HepG2 (cell line): Measurements from ENCODE around the gene TAS1R1. TPM values are rescaled to one million over a fixed set of nuclear protein-coding genes. Genes with fewer than 3 reads are reported as not detected.
A peak's percentile ranks its signal among the peaks of the same experiment; 100 is the strongest.

Experiments
- ARID2 ChIP-seq: sonication (generic); formaldehyde crosslinking; IDR thresholded peaks from 2 replicates; pipeline ENCODE4 v1.8.1; 2022; ENCODE audit warnings: mild to moderate bottlenecking, missing genetic modification reagents, borderline replicate concordance
- EP300 ChIP-seq, 3 experiments: sonication (generic) in 1 of 3; formaldehyde crosslinking in 1 of 3; IDR thresholded peaks; 2 replicates each; pipeline versions ENCODE4 v1.5.1 to v1.6.1; 2011 to 2020; ENCODE audit warnings: low read depth in 2 of 3, low read length in 2 of 3, borderline replicate concordance in 1 of 3, improper control_type of control experiment in 1 of 3, mild to moderate bottlenecking in 1 of 3, missing genetic modification reagents in 1 of 3, moderate library complexity in 1 of 3
- HOXA3 ChIP-seq: sonication (generic); formaldehyde crosslinking; IDR thresholded peaks from 2 replicates; pipeline ENCODE4 v1.5.0; 2020; ENCODE audit warnings: missing genetic modification reagents
- KDM3A ChIP-seq: IDR thresholded peaks from 2 replicates; pipeline ENCODE4 v1.6.1; 2018; ENCODE audit warnings: low read depth, missing compliant biosample characterization
- NR1H2 ChIP-seq: sonication (generic); formaldehyde crosslinking; IDR thresholded peaks from 2 replicates; pipeline ENCODE4 v1.8.1; 2022; ENCODE audit warnings: low read depth, missing genetic modification reagents, borderline replicate concordance
- PRMT3 ChIP-seq: sonication (generic); formaldehyde crosslinking; IDR thresholded peaks from 2 replicates; pipeline ENCODE4 v1.8.1; 2022; ENCODE audit warnings: low read depth, mild to moderate bottlenecking, moderate library complexity, missing genetic modification reagents, borderline replicate concordance
- SIX4 ChIP-seq: sonication (generic); formaldehyde crosslinking; IDR thresholded peaks from 2 replicates; pipeline ENCODE4 v1.4.0; 2020; ENCODE audit warnings: missing genetic modification reagents
- SMYD3 ChIP-seq: sonication (generic); formaldehyde crosslinking; IDR thresholded peaks from 2 replicates; pipeline ENCODE4 v1.8.1; 2023; ENCODE audit warnings: mild to moderate bottlenecking, missing genetic modification reagents
- SP5 ChIP-seq: IDR thresholded peaks from 2 replicates; pipeline ENCODE4 v1.6.1; 2016; ENCODE audit warnings: low read depth, borderline replicate concordance
- ZBTB3 ChIP-seq: sonication (generic); formaldehyde crosslinking; IDR thresholded peaks from 2 replicates; pipeline ENCODE4 v1.4.0; 2020; ENCODE audit warnings: low read depth, mild to moderate bottlenecking, moderate library complexity, missing genetic modification reagents, borderline replicate concordance
- ZBTB38 ChIP-seq: sonication (generic); formaldehyde crosslinking; IDR thresholded peaks from 2 replicates; pipeline ENCODE4 v1.5.1; 2020; ENCODE audit warnings: mild to moderate bottlenecking, missing genetic modification reagents
- polyA plus RNA-seq, 8 experiments: library from polyadenylated mRNA; depleted of rRNA in 3 of 8; stranded (reverse) in 7 of 8; unstranded in 1 of 8; fragments of >200 nt; fragmentation: Illumina TruSeq in 4 of 8; extraction: Trizol in 4 of 8; gene quantifications; 2 replicates each; pipeline versions ENCODE4 v1.2.1 to v1.2.3, GENCODE V29; 2011 to 2016; ENCODE audit warnings: low read depth in 4 of 8, missing spikeins in 1 of 8, mixed read lengths in 1 of 8; ENCODE audit not compliant: insufficient read depth in 1 of 8
- total RNA-seq, 5 experiments: library from RNA; depleted of rRNA; stranded (reverse); fragments of >200 nt; fragmentation: Illumina TruSeq; extraction: Trizol; gene quantifications; 2 replicates each; pipeline ENCODE4 v1.2.3, GENCODE V29; 2016; ENCODE audit warnings: low read depth in 1 of 5
- TF ChIP-seq, protein P1 (sequence below): IDR thresholded peaks from 2 replicates; pipeline ENCODE4 v1.6.1; 2012; ENCODE audit warnings: inconsistent platforms
- TF ChIP-seq, protein P2 (sequence below): sonication (generic); formaldehyde crosslinking; IDR thresholded peaks from 2 replicates; pipeline ENCODE4 v1.4.0; 2020; ENCODE audit warnings: missing genetic modification reagents
- TF ChIP-seq, protein P3 (sequence below): IDR thresholded peaks from 2 replicates; pipeline ENCODE4 v1.6.1; 2016; ENCODE audit warnings: missing genetic modification reagents, missing compliant biosample characterization
- TF ChIP-seq, protein P4 (sequence below): sonication (generic); formaldehyde crosslinking; IDR thresholded peaks from 2 replicates; pipeline ENCODE4 v1.4.0; 2020; ENCODE audit warnings: missing genetic modification reagents, borderline replicate concordance
- TF ChIP-seq, protein P5 (sequence below): sonication (generic); formaldehyde crosslinking; conservative IDR thresholded peaks from 2 replicates; pipeline ENCODE4 v1.8.0; 2022; ENCODE audit warnings: mild to moderate bottlenecking, moderate library complexity, missing genetic modification reagents
- TF ChIP-seq, protein P6 (sequence below): sonication (generic); formaldehyde crosslinking; IDR thresholded peaks from 2 replicates; pipeline ENCODE4 v1.4.0; 2020; ENCODE audit warnings: missing genetic modification reagents

TAS1R1 gene
- total and polyA plus RNA-seq, 2 of the 13 experiments (the other 11 are each of a cell fraction or from before 2014, with no cell fraction given): 1.4 to 1.6 TPM

DNA sequence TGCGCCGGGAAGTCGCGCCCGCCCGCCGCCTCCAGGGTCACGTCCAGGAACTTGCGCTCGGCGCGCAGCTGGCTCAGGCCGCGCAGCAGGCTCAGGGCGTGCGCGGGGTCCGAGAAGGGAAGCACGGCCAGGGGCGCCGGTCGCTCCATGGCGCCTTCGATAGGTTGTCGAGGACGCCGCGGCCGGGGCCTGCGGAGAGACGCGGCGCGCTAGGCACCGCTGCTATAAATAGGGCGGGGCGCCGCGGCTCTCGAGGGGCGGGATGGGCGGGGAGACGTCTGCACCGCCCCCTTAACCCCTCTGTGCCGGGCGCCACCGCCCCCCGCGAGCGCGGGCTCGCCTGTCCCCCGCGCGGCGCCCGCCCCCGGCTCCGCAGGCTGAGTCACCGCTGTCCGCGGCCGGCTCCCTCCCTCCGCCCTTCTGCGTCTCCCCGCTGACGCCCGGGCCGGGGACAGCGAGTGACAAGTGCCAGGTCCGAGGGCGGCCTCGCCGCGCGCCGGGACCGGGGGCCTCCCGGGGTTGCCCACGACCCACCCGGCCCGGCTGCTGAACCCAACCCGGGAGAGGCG is 47.6 kb downstream of the TAS1R1 start, which contains the start of gene KLHL21 (continued):
- TF ChIP-seq KDM3A (CRISPR knock-in tag) (0 out of 2 replicates have a peak, but pooled peaks have one; percentile 45), SP5 (peak; percentile 58; the same call in 1 of the 2 replicates), PRMT3 (CRISPR knock-in tag) (peak; percentile 93; the same call in 1 of the 2 replicates), SIX4 (0 out of 2 replicates have a peak, but pooled peaks have one; percentile 38), ARID2 (0 out of 2 replicates have a peak, but pooled peaks have one; percentile 36), ZBTB3 (CRISPR knock-in tag) (peak; percentile 55; the same call in 1 of the 2 replicates), ZBTB38 (peak; percentile 71; the same call in 1 of the 2 replicates), NR1H2 (no peak; the same call in 1 of the 2 replicates), EP300 (IDR thresholded peaks at IDR 0.05; ENCODE audit: low read depth in 2 of 2, low read length in 2 of 2) (peak in 1 of 2 experiments; percentile 45; a peak in 2 of 4 replicates), EP300 (CRISPR knock-in tag; IDR thresholded peaks at IDR 0.05; ENCODE audit: borderline replicate concordance) (no peak), HOXA3 (CRISPR knock-in tag) (peak; percentile 71), SMYD3 (peak; percentile 38; the same call in 1 of the 2 replicates)
- TF ChIP-seq, protein P1, sequence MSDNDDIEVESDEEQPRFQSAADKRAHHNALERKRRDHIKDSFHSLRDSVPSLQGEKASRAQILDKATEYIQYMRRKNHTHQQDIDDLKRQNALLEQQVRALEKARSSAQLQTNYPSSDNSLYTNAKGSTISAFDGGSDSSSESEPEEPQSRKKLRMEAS: peak; percentile 8; the same call in 1 of the 2 replicates
- TF ChIP-seq, protein P2, sequence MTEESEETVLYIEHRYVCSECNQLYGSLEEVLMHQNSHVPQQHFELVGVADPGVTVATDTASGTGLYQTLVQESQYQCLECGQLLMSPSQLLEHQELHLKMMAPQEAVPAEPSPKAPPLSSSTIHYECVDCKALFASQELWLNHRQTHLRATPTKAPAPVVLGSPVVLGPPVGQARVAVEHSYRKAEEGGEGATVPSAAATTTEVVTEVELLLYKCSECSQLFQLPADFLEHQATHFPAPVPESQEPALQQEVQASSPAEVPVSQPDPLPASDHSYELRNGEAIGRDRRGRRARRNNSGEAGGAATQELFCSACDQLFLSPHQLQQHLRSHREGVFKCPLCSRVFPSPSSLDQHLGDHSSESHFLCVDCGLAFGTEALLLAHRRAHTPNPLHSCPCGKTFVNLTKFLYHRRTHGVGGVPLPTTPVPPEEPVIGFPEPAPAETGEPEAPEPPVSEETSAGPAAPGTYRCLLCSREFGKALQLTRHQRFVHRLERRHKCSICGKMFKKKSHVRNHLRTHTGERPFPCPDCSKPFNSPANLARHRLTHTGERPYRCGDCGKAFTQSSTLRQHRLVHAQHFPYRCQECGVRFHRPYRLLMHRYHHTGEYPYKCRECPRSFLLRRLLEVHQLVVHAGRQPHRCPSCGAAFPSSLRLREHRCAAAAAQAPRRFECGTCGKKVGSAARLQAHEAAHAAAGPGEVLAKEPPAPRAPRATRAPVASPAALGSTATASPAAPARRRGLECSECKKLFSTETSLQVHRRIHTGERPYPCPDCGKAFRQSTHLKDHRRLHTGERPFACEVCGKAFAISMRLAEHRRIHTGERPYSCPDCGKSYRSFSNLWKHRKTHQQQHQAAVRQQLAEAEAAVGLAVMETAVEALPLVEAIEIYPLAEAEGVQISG (CRISPR knock-in tag): peak; percentile 75
- TF ChIP-seq, protein P3, sequence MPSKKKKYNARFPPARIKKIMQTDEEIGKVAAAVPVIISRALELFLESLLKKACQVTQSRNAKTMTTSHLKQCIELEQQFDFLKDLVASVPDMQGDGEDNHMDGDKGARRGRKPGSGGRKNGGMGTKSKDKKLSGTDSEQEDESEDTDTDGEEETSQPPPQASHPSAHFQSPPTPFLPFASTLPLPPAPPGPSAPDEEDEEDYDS (CRISPR knock-in tag): peak; percentile 90
- TF ChIP-seq, protein P4, sequence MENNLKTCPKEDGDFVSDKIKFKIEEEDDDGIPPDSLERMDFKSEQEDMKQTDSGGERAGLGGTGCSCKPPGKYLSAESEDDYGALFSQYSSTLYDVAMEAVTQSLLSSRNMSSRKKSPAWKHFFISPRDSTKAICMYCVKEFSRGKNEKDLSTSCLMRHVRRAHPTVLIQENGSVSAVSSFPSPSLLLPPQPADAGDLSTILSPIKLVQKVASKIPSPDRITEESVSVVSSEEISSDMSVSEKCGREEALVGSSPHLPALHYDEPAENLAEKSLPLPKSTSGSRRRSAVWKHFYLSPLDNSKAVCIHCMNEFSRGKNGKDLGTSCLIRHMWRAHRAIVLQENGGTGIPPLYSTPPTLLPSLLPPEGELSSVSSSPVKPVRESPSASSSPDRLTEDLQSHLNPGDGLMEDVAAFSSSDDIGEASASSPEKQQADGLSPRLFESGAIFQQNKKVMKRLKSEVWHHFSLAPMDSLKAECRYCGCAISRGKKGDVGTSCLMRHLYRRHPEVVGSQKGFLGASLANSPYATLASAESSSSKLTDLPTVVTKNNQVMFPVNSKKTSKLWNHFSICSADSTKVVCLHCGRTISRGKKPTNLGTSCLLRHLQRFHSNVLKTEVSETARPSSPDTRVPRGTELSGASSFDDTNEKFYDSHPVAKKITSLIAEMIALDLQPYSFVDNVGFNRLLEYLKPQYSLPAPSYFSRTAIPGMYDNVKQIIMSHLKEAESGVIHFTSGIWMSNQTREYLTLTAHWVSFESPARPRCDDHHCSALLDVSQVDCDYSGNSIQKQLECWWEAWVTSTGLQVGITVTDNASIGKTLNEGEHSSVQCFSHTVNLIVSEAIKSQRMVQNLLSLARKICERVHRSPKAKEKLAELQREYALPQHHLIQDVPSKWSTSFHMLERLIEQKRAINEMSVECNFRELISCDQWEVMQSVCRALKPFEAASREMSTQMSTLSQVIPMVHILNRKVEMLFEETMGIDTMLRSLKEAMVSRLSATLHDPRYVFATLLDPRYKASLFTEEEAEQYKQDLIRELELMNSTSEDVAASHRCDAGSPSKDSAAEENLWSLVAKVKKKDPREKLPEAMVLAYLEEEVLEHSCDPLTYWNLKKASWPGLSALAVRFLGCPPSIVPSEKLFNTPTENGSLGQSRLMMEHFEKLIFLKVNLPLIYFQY (CRISPR knock-in tag): peak; percentile 55; the same call in 1 of the 2 replicates
- TF ChIP-seq, protein P5, sequence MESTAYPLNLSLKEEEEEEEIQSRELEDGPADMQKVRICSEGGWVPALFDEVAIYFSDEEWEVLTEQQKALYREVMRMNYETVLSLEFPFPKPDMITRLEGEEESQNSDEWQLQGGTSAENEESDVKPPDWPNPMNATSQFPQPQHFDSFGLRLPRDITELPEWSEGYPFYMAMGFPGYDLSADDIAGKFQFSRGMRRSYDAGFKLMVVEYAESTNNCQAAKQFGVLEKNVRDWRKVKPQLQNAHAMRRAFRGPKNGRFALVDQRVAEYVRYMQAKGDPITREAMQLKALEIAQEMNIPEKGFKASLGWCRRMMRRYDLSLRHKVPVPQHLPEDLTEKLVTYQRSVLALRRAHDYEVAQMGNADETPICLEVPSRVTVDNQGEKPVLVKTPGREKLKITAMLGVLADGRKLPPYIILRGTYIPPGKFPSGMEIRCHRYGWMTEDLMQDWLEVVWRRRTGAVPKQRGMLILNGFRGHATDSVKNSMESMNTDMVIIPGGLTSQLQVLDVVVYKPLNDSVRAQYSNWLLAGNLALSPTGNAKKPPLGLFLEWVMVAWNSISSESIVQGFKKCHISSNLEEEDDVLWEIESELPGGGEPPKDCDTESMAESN: 0 out of 2 replicates have a peak, but pooled peaks have one; percentile 59
- TF ChIP-seq, protein P6, sequence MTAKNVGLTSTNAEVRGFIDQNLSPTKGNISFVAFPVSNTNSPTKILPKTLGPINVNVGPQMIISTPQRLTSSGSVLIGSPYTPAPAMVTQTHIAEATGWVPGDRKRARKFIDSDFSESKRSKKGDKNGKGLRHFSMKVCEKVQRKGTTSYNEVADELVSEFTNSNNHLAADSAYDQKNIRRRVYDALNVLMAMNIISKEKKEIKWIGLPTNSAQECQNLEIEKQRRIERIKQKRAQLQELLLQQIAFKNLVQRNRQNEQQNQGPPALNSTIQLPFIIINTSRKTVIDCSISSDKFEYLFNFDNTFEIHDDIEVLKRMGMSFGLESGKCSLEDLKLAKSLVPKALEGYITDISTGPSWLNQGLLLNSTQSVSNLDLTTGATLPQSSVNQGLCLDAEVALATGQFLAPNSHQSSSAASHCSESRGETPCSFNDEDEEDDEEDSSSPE (CRISPR knock-in tag): peak; percentile 18; the same call in 1 of the 2 replicates
